Measurements from ENCODE around the gene RAD51C.
"Not testable (repeated sequence)": the region's sequence is repeated elsewhere in the genome, so short reads cannot be mapped to it uniquely, and the experiment has no call there.

RAD51C gene

GRCh38 chr17:58692239-58693055 is at the start of gene RAD51C:
TSS of gene RAD51C (plus strand) at chr17:58692602. CDS start at chr17:58692644, 42 bp downstream.
- DNase-seq, result peak; percentile 90

- DNase-seq, result no peak
These were observed 49.3 kb upstream of the RAD51C start for GRCh38 chr17:58643147-58643546.

DNA sequence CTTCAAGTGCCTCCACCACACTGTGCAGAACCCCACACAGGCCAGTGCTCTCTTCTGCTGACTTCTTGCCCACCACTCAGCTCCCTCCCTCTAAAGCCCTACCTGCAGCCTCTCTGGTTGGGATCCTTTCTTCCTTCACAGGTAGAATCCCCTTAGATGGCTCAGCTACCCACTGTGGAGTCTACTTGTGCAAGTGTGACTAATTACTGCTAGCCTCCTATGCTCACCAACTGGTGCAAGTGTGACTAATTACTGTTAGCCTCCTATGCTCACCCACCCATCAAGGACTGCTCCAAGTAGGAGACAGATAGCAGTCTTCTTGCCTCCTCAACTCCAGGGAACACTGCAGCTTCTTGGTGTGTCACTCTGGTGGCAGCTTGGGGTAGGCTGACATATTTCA is 44.2 kb upstream of the RAD51C start:
- DNase-seq, result no peak

DNA sequence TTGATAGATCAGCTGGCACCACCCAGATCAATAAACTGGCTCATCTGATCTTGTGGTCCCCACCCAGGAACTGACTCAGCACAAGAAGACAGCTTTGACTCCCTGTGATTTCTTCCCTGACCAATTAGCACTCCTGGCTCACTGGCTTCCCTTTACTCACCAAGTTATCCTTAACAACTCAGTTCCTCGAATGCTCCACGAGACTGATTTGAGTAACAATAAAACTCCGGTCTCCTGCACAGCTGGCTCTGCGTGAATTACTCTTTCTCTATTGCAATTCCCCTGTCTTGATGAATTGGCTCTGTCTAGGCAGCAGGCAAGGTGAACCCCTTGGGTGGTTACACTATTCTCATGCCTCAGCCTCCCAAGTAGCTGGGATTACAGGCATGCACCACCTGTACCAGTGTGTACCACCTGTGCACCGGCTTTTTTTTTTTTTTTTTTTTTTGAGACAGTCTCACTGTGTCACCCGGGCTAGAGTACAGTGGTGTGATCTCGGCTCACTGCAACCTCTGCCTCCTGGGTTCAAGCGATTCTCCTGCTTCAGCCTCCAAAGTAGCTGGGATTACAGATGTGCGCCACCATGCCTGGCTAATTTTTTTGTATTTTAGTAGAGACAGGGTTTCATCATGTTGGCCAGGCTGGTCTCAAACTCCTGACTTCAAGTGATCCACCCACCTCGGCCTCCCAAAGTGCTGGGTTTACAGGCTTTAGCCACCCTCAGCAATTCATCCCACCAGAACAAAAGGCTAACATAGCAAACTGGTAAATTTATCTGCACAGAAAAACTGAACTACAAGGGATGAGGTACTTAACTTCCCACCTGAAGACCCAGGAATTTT is 34.2 kb upstream of the RAD51C start:
- not testable (repeated sequence) for DNase-seq

DNA sequence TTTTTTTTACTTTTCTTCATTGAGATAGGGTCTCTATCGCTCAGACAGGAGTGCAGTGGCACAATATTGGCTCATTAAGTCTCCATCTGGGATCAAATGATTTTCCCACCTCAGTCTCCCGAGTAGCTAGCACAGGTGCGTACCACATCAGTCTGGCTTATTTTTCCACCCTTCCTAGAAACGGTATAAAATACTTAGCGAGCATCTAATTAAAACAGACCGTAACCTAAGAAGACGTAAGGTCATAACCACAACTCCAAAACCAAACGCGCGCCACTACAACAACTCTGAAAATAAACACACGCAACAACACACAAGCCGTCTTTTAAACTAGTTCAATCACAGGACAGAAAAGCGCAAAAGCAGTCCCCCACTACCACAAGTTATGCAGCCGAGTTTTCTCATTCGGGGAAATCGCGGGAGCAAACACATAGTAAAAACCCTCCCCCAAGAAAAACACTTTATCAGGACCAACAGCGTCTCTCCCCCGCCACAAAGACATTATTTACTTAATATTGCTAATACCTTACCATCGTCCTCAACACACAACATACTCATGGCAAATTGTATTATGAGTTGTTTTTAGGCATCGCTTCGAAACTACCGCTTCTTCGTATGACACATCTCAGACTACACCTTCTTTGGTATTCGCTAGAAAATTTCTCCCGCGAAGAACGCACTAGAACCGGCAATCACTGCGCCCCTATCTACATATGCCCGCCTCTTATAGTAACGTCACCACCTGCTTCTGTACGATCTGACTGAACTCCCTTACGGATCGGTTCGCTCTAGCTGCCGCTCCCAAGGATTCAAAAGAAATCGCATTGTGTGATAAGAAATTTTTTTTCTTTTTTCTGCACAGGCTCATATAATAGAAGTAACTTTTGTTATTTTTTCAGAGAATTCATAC is 33.3 kb upstream of the RAD51C start:
- DNase-seq, result peak; percentile 84

GRCh38 chr17:58659714-58660084 is 32.7 kb upstream of the RAD51C start:
- DNase-seq, result not testable (repeated sequence)

- DNase-seq, result no peak
These were observed 31.8 kb upstream of the RAD51C start for GRCh38 chr17:58660621-58661020.

- no peak for DNase-seq
These were observed 30.9 kb upstream of the RAD51C start for GRCh38 chr17:58661499-58661898.

DNA sequence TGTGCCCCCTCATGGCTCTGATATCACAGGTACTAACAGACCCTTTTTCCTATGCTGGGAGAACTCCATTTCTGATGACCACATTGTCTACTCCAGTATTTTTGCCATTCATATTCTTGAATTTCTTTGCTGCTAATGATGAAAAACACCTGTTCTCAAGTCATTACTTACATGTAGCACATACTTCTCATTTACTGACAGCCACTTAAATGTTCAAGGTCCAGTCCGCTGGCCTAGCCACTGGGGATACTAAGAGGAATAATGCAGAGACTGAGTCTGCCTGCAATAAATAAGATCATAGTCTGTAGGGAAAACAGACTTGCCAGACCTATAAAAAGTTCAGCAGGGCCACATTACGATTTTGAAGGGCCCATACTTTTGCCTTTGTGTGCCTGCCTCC is 28.1 kb upstream of the RAD51C start:
- no peak for DNase-seq

- DNase-seq, result no peak
These were observed 26.2 kb upstream of the RAD51C start for GRCh38 chr17:58665946-58666857.

DNA sequence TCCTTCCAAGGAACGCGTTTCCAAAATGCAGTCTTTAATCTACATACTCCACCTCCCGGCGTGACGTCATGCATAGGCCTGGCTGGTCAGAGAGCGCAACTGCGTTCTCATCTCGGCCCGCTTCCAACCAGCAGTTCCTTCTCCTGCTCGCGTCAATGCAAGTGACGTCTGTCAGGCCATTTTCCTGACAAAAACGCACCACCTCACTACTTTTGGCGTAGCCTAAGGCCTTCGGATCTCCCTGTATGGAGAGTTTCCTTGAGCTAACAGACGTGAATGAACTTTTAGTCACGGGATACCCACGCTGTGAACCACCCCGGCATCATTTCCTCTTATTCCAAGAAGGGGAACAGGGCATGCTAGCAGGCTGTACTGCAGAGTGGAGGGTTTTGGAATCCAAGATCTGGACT is 25.5 kb upstream of the RAD51C start:
- DNase-seq, result peak; percentile 46

DNA sequence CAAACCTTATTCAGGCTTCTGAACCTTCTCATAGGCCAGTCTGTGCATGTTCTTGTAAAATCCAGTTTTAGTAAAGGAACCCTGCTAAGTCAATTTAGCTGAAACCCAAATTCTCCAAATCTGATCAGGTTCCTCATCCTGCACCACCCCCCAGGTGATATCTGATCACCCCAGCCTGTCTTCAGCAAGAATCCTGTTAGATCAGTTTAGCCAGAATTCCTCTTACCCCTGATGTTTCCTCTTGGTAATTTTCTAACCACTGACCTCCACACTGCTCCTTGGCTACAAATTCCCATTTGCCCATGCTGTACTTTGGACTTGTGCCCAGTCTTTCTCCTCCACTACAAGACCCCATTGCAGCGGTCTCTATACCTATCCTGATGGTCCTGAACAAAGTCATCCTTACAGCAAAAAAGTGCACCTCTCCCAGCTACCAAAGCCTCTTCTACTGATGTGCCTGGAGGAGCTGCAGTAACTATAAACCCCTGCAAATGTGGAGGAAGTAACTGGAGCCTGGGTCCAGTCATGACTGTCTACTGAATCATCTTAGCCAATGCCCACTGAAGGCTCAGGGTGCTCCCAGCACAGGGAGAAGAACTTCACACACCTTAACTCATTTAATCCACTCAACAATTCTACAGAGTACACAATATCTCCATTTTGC is 24.3 kb upstream of the RAD51C start:
- no peak for DNase-seq

- DNase-seq, result no peak
These were observed 23.8 kb upstream of the RAD51C start for GRCh38 chr17:58668598-58668935.

- DNase-seq, result no peak
These were observed 22.5 kb upstream of the RAD51C start for GRCh38 chr17:58669853-58670252.

DNA sequence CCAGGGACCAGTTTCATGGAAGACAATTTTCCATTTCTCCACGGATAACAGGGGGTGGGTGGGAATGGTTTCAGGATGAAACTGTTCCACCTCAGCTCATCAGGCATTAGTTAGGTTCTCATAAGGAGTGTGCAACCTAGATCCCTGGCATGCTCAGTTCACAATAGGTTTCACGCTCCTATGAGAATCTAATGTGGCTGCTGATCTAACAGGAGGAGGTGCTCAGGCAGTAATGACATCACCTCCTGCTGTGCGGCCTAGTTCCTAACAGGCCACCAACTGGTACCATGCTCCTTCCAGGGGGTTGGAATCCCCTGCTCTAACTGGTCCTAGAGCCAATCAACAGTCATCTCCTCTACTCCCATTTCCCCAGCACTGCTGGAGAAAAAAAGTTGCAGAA is 20.4 kb upstream of the RAD51C start:
- no peak for DNase-seq

DNA sequence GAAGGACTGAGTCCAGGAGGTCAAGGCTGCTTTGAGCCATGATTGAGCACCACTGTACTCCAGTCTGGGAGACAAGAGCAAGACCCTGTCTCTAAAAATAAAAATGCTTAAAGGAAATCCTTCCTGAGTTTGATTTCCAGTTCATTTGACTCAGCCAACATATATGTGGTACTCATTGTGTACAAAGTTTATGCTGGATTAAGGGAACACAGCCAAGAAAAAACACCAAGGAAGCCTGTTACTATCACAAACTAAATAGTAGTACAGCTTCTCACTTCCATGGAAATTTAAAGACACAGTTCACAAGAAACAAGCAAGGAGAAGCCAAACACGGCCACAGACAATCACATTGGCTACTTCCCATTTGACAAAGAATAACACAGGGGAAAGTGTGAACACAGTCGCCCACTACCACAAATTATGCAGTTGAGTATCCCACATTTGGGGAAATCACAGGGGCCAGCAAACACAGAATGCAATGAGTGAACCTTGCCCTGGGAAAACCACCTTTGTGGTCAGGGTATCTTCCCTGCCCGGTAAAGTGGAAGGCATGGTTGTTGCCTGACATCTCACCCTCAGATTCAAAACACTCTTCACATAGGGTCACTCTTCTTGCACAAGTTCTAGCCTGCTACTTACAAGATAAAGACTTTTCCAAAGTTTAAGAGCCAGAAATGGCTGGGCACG is 15.1 kb upstream of the RAD51C start:
- no peak for DNase-seq

- not testable (repeated sequence) for DNase-seq
These were observed 14.1 kb upstream of the RAD51C start for GRCh38 chr17:58678287-58678686.

- DNase-seq, result no peak
These were observed 13.0 kb upstream of the RAD51C start for GRCh38 chr17:58679263-58680037.

- no peak for DNase-seq
These were observed 12.4 kb upstream of the RAD51C start for GRCh38 chr17:58680038-58680369.

GRCh38 chr17:58684003-58684402 is 8.4 kb upstream of the RAD51C start:
- no peak for DNase-seq

Data from NCI-H510A (cell line).